ENCODE results near the gene CALN1.

GRCh38 chr7:71962636-71963035, 449.5 kb downstream of the CALN1 start:
- TF ChIP-seq CTCF (IDR thresholded peaks at IDR 0.05) (no peak), POLR2A (IDR thresholded peaks at IDR 0.05) (no peak)
